ENCODE results near the gene XPNPEP3. TPM values are rescaled to one million over a fixed set of nuclear protein-coding genes. Genes with fewer than 3 reads are reported as not detected.

The XPNPEP3 gene
- total and polyA plus RNA-seq, 5 donors from 2014 or later = 2.4 to 15.3 (median 5.4) TPM

DNA sequence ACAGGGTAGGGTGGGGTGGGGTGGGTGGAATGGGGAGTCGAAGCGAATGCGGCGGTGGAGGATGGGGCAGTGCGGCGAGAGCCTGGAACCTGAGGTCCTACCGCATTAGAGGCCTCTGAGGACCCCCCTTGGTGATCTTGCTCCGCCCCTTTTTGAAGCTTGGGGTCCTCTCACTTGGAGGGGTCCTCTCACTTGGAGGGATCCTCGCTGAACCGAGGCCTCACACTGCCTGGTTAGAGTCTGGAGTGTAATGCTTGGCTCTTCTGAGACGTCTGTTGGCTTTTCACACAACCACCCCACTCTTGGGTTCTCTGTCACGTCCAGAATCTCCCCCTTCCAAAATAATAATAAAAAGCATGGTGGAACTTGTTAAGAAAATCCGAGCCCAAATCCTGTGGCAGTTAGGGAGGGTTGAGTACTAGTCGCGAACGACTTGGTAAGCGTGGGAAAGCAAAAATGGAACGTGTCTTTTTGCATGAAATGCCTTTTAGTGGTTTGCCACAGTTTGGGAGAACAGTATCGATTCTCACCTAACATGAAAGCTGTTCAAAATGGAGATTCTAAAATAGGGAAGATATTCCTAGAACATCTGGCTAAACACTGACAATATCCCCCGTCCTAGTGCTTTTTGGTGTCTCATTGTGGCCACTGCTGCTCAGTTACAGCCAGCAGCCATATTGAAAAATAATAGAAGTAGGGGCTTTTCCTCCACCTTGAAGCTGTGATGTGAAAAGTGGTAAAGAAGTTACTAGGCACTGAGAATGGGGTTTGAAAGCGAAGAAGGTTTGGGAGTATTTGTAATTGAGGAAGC lies 95.1 kb downstream of the XPNPEP3 start:
- H3K4me3 Mint-ChIP-seq = peak overlapping the region; percentile 95 to 100 (median 98)
- peaks cover 12% of the 10 kb centered on the region for H3K27me3 Mint-ChIP-seq
- DNase-seq (peak in 1 of 3 donors; percentile 36), ATAC-seq (ENCODE audit: low read depth in 2 of 2) (no peak)
- H3K9me3 ChIP-seq (ENCODE audit: control insufficient read depth in 2 of 2, low read length in 2 of 2) = no peaks in the 10 kb centered on the region
- H3K36me3 ChIP-seq (ENCODE audit: control insufficient read depth, insufficient read depth, low read length) = peaks cover 12% of the 10 kb centered on the region
- H3K27me3 ChIP-seq (ENCODE audit: control insufficient read depth, insufficient read depth, low read length) = no peaks in the 10 kb centered on the region
- peaks cover 0 to 2% (median 0%) of the 10 kb centered on the region in 7 donors for H3K9me3 Mint-ChIP-seq
- peaks cover 38% of the 10 kb centered on the region for H3K4me1 ChIP-seq (ENCODE audit: control insufficient read depth, insufficient read depth, low read length, poor library complexity, severe bottlenecking)
- H3K27ac Mint-ChIP-seq = peak overlapping the region; percentile 98 to 100 (median 99)
- peaks cover 11 to 51% (median 30%) of the 10 kb centered on the region in 4 donors for H3K4me1 Mint-ChIP-seq
- H3K27ac ChIP-seq (ENCODE audit: insufficient read depth, low read length, poor library complexity, severe bottlenecking) = peak overlapping the region; percentile 99
- peak overlapping the region; percentile 96 for H3K4me3 ChIP-seq (ENCODE audit: low read depth, low read length)
- peaks cover 12% of the 10 kb centered on the region for H3K36me3 Mint-ChIP-seq

GRCh38 chr22:40953471-40953870 lies 96.5 kb downstream of the XPNPEP3 start:
- H3K27ac ChIP-seq (ENCODE audit: insufficient read depth, low read length, poor library complexity, severe bottlenecking) = peak overlapping the region; percentile 99
- Mint-ChIP-seq H3K4me1 (peaks cover 15 to 55% (median 36%) of the 10 kb centered on the region in 4 donors), H3K27ac (peak overlapping the region; percentile 39 to 99 (median 53)), H3K4me3 (peak overlapping the region; percentile 37 to 97 (median 73)), H3K27me3 (peaks cover 12% of the 10 kb centered on the region), H3K36me3 (peaks cover 17% of the 10 kb centered on the region), H3K9me3 (peaks cover 0 to 2% (median 0%) of the 10 kb centered on the region in 7 donors)
- no peaks in the 10 kb centered on the region for H3K9me3 ChIP-seq (ENCODE audit: control insufficient read depth in 2 of 2, low read length in 2 of 2)
- peaks cover 40% of the 10 kb centered on the region for H3K4me1 ChIP-seq (ENCODE audit: control insufficient read depth, insufficient read depth, low read length, poor library complexity, severe bottlenecking)
- no peak overlapping the region for H3K4me3 ChIP-seq (ENCODE audit: low read depth, low read length)
- peaks cover 16% of the 10 kb centered on the region for H3K36me3 ChIP-seq (ENCODE audit: control insufficient read depth, insufficient read depth, low read length)
- no peak for DNase-seq
- H3K27me3 ChIP-seq (ENCODE audit: control insufficient read depth, insufficient read depth, low read length) = no peaks in the 10 kb centered on the region
- ATAC-seq (ENCODE audit: low read depth in 2 of 2) = no peak

- DNase-seq (no peak), ATAC-seq (ENCODE audit: low read depth in 2 of 2) (no peak)
- Mint-ChIP-seq H3K27ac (peak overlapping the region in 2 of 3 donors; percentile 43 to 99), H3K36me3 (peaks cover 18% of the 10 kb centered on the region), H3K27me3 (peaks cover 12% of the 10 kb centered on the region), H3K4me3 (peak overlapping the region in 1 of 4 donors; percentile 51), H3K9me3 (peaks cover 0 to 2% (median 0%) of the 10 kb centered on the region in 7 donors), H3K4me1 (peaks cover 18 to 61% (median 39%) of the 10 kb centered on the region in 4 donors)
- Histone ChIP-seq H3K27me3 (ENCODE audit: control insufficient read depth, insufficient read depth, low read length) (no peaks in the 10 kb centered on the region), H3K9me3 (ENCODE audit: control insufficient read depth in 2 of 2, low read length in 2 of 2) (no peaks in the 10 kb centered on the region), H3K36me3 (ENCODE audit: control insufficient read depth, insufficient read depth, low read length) (peaks cover 21% of the 10 kb centered on the region), H3K27ac (ENCODE audit: insufficient read depth, low read length, poor library complexity, severe bottlenecking) (no peak overlapping the region), H3K4me3 (ENCODE audit: low read depth, low read length) (no peak overlapping the region), H3K4me1 (ENCODE audit: control insufficient read depth, insufficient read depth, low read length, poor library complexity, severe bottlenecking) (peaks cover 40% of the 10 kb centered on the region)
Measured at GRCh38 chr22:40954113-40954512, 97.2 kb downstream of the XPNPEP3 start.

DNA sequence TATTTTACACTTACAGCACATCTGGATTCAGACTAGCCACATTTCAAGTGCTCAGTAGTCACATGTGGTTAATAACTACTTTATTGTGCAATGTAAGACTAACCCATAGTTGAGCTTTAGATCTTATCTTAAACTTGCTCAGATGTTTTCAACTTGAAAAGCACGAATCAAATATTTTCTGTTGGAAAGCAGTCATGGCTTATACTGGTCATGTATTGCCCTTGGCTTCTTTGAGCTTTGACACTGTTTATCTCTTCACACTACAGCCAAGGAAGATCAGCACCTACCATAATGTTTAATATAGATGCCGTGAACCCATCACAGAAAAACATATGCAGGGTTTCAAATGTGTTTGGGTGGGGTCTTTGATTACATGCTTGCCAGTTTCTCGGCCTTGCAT lies 98.6 kb downstream of the XPNPEP3 start:
- Histone ChIP-seq H3K27me3 (ENCODE audit: control insufficient read depth, insufficient read depth, low read length) (no peaks in the 10 kb centered on the region), H3K4me3 (ENCODE audit: low read depth, low read length) (no peak overlapping the region), H3K27ac (ENCODE audit: insufficient read depth, low read length, poor library complexity, severe bottlenecking) (no peak overlapping the region), H3K4me1 (ENCODE audit: control insufficient read depth, insufficient read depth, low read length, poor library complexity, severe bottlenecking) (peaks cover 33% of the 10 kb centered on the region), H3K36me3 (ENCODE audit: control insufficient read depth, insufficient read depth, low read length) (peaks cover 27% of the 10 kb centered on the region), H3K9me3 (ENCODE audit: control insufficient read depth in 2 of 2, low read length in 2 of 2) (no peaks in the 10 kb centered on the region)
- Mint-ChIP-seq H3K27me3 (peaks cover 9% of the 10 kb centered on the region), H3K36me3 (peaks cover 18% of the 10 kb centered on the region), H3K4me1 (peaks cover 27 to 65% (median 47%) of the 10 kb centered on the region in 4 donors), H3K27ac (no peak overlapping the region), H3K9me3 (peaks cover 0 to 2% (median 0%) of the 10 kb centered on the region in 7 donors), H3K4me3 (no peak overlapping the region)
- DNase-seq (peak in 1 of 3 donors; percentile 26), ATAC-seq (ENCODE audit: low read depth in 2 of 2) (no peak)

GRCh38 chr22:40957601-40958000 lies 100.7 kb downstream of the XPNPEP3 start:
- DNase-seq (no peak), ATAC-seq (ENCODE audit: low read depth in 2 of 2) (no peak)
- H3K9me3 Mint-ChIP-seq = peaks cover 0 to 2% (median 0%) of the 10 kb centered on the region in 7 donors
- no peaks in the 10 kb centered on the region for H3K27me3 Mint-ChIP-seq
- Histone ChIP-seq H3K27ac (ENCODE audit: insufficient read depth, low read length, poor library complexity, severe bottlenecking) (no peak overlapping the region), H3K36me3 (ENCODE audit: control insufficient read depth, insufficient read depth, low read length) (peaks cover 31% of the 10 kb centered on the region), H3K27me3 (ENCODE audit: control insufficient read depth, insufficient read depth, low read length) (no peaks in the 10 kb centered on the region), H3K4me1 (ENCODE audit: control insufficient read depth, insufficient read depth, low read length, poor library complexity, severe bottlenecking) (peaks cover 23% of the 10 kb centered on the region), H3K4me3 (ENCODE audit: low read depth, low read length) (no peak overlapping the region), H3K9me3 (ENCODE audit: control insufficient read depth in 2 of 2, low read length in 2 of 2) (no peaks in the 10 kb centered on the region)
- peaks cover 23 to 57% (median 39%) of the 10 kb centered on the region in 4 donors for H3K4me1 Mint-ChIP-seq
- no peak overlapping the region for H3K4me3 Mint-ChIP-seq
- peaks cover 18% of the 10 kb centered on the region for H3K36me3 Mint-ChIP-seq
- H3K27ac Mint-ChIP-seq = peak overlapping the region in 1 of 3 donors; percentile 49

- Mint-ChIP-seq H3K36me3 (peaks cover 17% of the 10 kb centered on the region), H3K27me3 (no peaks in the 10 kb centered on the region), H3K4me3 (peak overlapping the region in 1 of 4 donors; percentile 21), H3K4me1 (peaks cover 21 to 50% (median 34%) of the 10 kb centered on the region in 4 donors), H3K27ac (peak overlapping the region in 2 of 3 donors; percentile 11 to 49), H3K9me3 (peaks cover 0 to 2% (median 0%) of the 10 kb centered on the region in 7 donors)
- ATAC-seq (ENCODE audit: low read depth in 2 of 2) = no peak
- DNase-seq = no peak
- no peaks in the 10 kb centered on the region for H3K9me3 ChIP-seq (ENCODE audit: control insufficient read depth in 2 of 2, low read length in 2 of 2)
- no peaks in the 10 kb centered on the region for H3K27me3 ChIP-seq (ENCODE audit: control insufficient read depth, insufficient read depth, low read length)
- H3K36me3 ChIP-seq (ENCODE audit: control insufficient read depth, insufficient read depth, low read length) = peaks cover 34% of the 10 kb centered on the region
- no peak overlapping the region for H3K4me3 ChIP-seq (ENCODE audit: low read depth, low read length)
- H3K4me1 ChIP-seq (ENCODE audit: control insufficient read depth, insufficient read depth, low read length, poor library complexity, severe bottlenecking) = peaks cover 16% of the 10 kb centered on the region
- H3K27ac ChIP-seq (ENCODE audit: insufficient read depth, low read length, poor library complexity, severe bottlenecking) = no peak overlapping the region
Measured at GRCh38 chr22:40958299-40958698, 101.4 kb downstream of the XPNPEP3 start.

GRCh38 chr22:40960145-40960544 lies 103.2 kb downstream of the XPNPEP3 start:
- no peaks in the 10 kb centered on the region for H3K9me3 ChIP-seq (ENCODE audit: control insufficient read depth in 2 of 2, low read length in 2 of 2)
- no peak overlapping the region for H3K4me3 ChIP-seq (ENCODE audit: low read depth, low read length)
- ATAC-seq (ENCODE audit: low read depth in 2 of 2) (no peak), DNase-seq (no peak)
- Mint-ChIP-seq H3K27ac (peak overlapping the region; percentile 38 to 74 (median 70)), H3K27me3 (no peaks in the 10 kb centered on the region), H3K4me3 (no peak overlapping the region), H3K4me1 (peaks cover 11 to 38% (median 29%) of the 10 kb centered on the region in 4 donors), H3K9me3 (peaks cover 0 to 2% (median 0%) of the 10 kb centered on the region in 7 donors), H3K36me3 (peaks cover 17% of the 10 kb centered on the region)
- H3K36me3 ChIP-seq (ENCODE audit: control insufficient read depth, insufficient read depth, low read length) = peaks cover 43% of the 10 kb centered on the region
- H3K4me1 ChIP-seq (ENCODE audit: control insufficient read depth, insufficient read depth, low read length, poor library complexity, severe bottlenecking) = peaks cover 10% of the 10 kb centered on the region
- no peak overlapping the region for H3K27ac ChIP-seq (ENCODE audit: insufficient read depth, low read length, poor library complexity, severe bottlenecking)
- H3K27me3 ChIP-seq (ENCODE audit: control insufficient read depth, insufficient read depth, low read length) = no peaks in the 10 kb centered on the region
